ENCODE data around the gene IFIT2. TPM values are rescaled to one million over a fixed set of nuclear protein-coding genes. Genes with fewer than 3 reads are reported as not detected.

Gene IFIT2
- total and polyA plus RNA-seq, 2 experiments from 2014 or later, result 0.10 TPM; not detected in 1

- Histone ChIP-seq H3K27ac (ENCODE audit: low read depth) (no peak overlapping the region), H3K4me3 (no peak overlapping the region), H2AFZ (no peak overlapping the region), H3F3A (replicated peaks; ENCODE audit: low read depth) (no peaks in the 10 kb centered on the region), H3K4me2 (no peak overlapping the region), H3K36me3 (ENCODE audit: insufficient read depth) (no peaks in the 10 kb centered on the region), H3K79me2 (replicated peaks; ENCODE audit: insufficient read depth) (no peaks in the 10 kb centered on the region), H3K4me1 (ENCODE audit: insufficient read depth) (no peaks in the 10 kb centered on the region), H3K27me3 (ENCODE audit: insufficient read depth) (no peaks in the 10 kb centered on the region), H3K9me2 (ENCODE audit: insufficient read depth) (no peaks in the 10 kb centered on the region), H4K20me1 (replicated peaks; ENCODE audit: insufficient read depth) (no peaks in the 10 kb centered on the region)
- Mint-ChIP-seq H3K9me3 (no peaks in the 10 kb centered on the region), H3K36me3 (ENCODE audit: low read depth) (no peaks in the 10 kb centered on the region), H3K4me3 (no peak overlapping the region), H3K27me3 (ENCODE audit: insufficient read depth, low read depth, poor library complexity) (no peaks in the 10 kb centered on the region), H3K27ac (no peak overlapping the region), H3K4me1 (no peaks in the 10 kb centered on the region)
- ATAC-seq (no peak), DNase-seq (ENCODE audit: low spot score) (no peak)
- TF ChIP-seq NANOG (IDR thresholded peaks at IDR 0.05; ENCODE audit: borderline replicate concordance), result no peak
- no peak for TF ChIP-seq ETS1 (IDR thresholded peaks at IDR 0.05)
- TF ChIP-seq CREB1 (CRISPR knock-in tag; IDR thresholded peaks at IDR 0.05; ENCODE audit: low read depth), result no peak
- TF ChIP-seq ZNF462 (CRISPR knock-in tag; IDR thresholded peaks at IDR 0.05), result no peak
- TF ChIP-seq, protein P1, sequence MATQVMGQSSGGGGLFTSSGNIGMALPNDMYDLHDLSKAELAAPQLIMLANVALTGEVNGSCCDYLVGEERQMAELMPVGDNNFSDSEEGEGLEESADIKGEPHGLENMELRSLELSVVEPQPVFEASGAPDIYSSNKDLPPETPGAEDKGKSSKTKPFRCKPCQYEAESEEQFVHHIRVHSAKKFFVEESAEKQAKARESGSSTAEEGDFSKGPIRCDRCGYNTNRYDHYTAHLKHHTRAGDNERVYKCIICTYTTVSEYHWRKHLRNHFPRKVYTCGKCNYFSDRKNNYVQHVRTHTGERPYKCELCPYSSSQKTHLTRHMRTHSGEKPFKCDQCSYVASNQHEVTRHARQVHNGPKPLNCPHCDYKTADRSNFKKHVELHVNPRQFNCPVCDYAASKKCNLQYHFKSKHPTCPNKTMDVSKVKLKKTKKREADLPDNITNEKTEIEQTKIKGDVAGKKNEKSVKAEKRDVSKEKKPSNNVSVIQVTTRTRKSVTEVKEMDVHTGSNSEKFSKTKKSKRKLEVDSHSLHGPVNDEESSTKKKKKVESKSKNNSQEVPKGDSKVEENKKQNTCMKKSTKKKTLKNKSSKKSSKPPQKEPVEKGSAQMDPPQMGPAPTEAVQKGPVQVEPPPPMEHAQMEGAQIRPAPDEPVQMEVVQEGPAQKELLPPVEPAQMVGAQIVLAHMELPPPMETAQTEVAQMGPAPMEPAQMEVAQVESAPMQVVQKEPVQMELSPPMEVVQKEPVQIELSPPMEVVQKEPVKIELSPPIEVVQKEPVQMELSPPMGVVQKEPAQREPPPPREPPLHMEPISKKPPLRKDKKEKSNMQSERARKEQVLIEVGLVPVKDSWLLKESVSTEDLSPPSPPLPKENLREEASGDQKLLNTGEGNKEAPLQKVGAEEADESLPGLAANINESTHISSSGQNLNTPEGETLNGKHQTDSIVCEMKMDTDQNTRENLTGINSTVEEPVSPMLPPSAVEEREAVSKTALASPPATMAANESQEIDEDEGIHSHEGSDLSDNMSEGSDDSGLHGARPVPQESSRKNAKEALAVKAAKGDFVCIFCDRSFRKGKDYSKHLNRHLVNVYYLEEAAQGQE (IDR thresholded peaks at IDR 0.05; ENCODE audit: unreplicated experiment), result no peak
- no peak for TF ChIP-seq CTCF (conservative IDR thresholded peaks at IDR 0.05; ENCODE audit: low read depth in 2 of 2)
- no peak for TF ChIP-seq ZNF331 (CRISPR knock-in tag; IDR thresholded peaks at IDR 0.05; ENCODE audit: low read depth)
- TF ChIP-seq EZH2 (IDR thresholded peaks at IDR 0.05; ENCODE audit: low read depth, unreplicated experiment), result no peak
- no peak for TF ChIP-seq POLR2AphosphoS5 (IDR thresholded peaks at IDR 0.05; ENCODE audit: low read depth)
- TF ChIP-seq EZH2phosphoT487 (IDR thresholded peaks at IDR 0.05; ENCODE audit: unreplicated experiment), result no peak
- no peak for TF ChIP-seq ZNF114 (CRISPR knock-in tag; IDR thresholded peaks at IDR 0.05)
Measured at GRCh38 chr10:89295597-89295996, 6.2 kb upstream of the IFIT2 start.

Measured in GM23338 (cell line).